Activated CD4-positive, alpha-beta T cell treated with anti-CD3 and anti-CD28 coated beads for 4 hours (primary cell): ENCODE data around the gene OSBPL6.

Experiments
- DNase-seq, 2 donors: peaks; one replicate each; pipeline ENCODE4 v3.0.0-alpha.2; 2020

Gene OSBPL6

DNA sequence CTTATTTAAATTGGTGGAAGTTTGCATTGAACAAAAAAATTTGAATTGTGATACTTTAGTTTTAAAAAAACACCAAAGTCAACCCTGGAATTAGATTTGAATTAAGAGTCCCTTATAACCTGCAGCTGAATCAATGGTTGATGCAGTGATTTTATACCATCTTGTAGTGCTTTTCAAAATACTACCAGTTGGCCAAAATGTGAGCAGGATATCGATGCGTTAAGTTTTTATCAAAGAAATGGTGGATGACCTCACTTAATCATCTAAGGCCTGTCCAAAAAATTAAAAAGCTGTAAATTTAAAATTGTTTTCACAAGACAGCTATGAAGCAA lies 48.2 kb downstream of the OSBPL6 start:
- DNase-seq, result no peak

DNA sequence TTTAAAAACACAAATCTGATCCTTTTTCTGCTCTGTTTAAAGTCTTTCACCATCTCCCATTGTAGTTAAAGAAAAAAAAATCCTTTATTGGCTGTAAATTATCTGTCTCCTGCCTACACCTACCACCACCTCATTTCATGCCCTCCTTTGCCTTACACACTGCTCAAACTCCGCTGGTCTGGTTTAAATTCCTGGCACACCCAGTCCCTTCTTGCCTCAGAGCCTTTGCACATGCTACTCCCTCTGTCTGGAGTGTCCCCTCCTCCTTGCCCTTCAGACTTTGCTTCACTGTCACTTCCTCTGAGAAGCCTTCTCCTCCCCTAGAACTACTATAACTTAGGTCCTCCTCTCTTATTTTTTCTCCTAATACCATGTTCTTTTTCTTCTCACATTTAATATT lies 49.6 kb downstream of the OSBPL6 start:
- no peak for DNase-seq

GRCh38 chr2:178244777-178245176 lies 50.5 kb downstream of the OSBPL6 start:
- DNase-seq, result no peak

- no peak for DNase-seq
Measured at GRCh38 chr2:178246696-178247095, 52.4 kb downstream of the OSBPL6 start.

DNA sequence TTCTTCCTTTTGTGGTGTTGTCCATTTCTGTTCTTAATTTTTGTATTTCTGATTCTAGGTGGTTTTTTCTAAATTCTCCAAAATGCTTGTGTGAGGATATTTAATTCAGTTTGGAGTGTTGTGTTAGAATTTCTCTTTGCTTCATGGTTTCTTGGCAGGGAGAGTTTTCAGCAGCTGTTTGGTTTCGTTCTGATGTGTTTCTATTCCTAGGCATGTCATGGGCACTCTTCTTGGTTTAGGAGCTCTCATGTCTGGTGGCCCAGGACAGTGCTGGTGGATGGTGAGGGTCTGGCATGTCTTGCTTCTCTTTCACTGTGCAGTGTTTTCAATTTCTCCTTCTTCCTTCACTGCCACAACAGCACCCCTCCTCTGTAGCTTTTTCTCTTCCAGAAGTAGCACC lies 52.9 kb downstream of the OSBPL6 start:
- no peak for DNase-seq

GRCh38 chr2:178250429-178250828 lies 56.1 kb downstream of the OSBPL6 start:
- DNase-seq, result no peak

- no peak for DNase-seq
Measured at GRCh38 chr2:178251151-178251955, 57.0 kb downstream of the OSBPL6 start.

DNA sequence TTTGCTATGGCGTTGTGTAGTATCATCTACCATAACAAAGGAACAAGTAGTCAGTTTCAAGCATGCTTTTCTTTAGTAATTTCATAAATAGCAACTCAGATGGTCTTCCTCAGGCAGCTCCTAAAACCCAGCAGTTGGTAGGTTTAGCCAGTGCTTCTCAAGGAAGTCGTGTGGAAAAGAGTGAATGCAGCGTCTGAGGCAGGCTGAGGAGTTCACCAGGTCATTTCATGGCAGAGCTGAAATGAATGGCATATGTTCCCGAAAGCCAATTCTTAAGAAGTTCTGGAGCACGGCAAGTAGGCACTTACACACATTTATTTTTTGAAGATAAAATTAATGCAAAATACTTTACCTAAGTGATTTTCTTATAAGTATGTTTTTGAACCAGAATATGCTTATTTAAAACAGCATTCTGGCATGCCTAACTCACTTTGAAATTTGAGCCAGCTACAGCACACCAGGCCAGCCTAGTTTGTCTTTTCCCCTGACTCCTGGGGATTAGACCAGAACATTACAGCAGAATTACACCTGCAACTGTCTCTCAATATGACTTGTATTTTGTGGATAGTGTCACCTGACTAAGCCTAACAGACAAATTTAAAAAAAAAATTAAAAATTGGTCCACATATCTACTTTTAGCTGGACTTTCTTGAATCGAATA lies 62.2 kb downstream of the OSBPL6 start:
- no peak for DNase-seq

DNA sequence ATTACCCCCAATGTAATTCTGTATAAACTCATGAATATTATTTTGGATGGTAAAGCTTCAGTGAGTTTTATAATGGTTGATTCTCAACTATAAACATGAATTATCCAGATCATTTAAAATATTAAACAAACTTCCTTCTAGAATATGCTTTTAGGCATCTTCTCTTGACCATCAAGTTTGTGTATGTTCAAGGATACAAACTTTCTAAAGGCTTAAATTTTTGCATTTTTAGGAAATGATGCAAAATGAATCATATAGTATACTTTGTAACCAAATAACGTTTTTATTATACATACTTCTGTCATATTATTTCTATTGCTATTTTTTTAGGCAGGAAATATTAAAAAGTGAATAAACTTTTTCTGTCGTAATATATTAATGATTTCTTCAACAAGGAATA lies 62.8 kb downstream of the OSBPL6 start:
- no peak for DNase-seq

- DNase-seq, result no peak
Measured at GRCh38 chr2:178258916-178259315, 64.6 kb downstream of the OSBPL6 start.

GRCh38 chr2:178263159-178263860 lies 69.0 kb downstream of the OSBPL6 start:
- DNase-seq, result no peak

DNA sequence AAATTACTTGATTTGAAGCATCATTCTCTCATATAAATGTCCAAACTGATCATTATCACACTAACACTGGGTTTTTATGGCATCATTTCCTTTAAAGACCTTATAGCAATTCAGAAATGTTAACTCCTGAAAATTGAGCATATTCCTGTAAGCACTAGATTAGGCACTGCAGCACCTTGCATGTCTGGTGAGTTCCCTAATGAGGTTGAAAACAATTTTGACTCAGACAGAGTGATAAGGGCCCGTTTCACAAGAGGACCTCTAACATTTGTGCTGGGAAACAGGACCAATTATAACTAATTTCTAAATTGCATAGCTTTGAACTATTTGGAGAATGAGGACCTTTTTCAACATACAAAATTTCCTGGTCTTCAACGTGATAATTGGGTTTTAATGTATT lies 69.9 kb downstream of the OSBPL6 start:
- no peak for DNase-seq

- DNase-seq, result no peak
Measured at GRCh38 chr2:178265851-178266250, 71.5 kb downstream of the OSBPL6 start.

- DNase-seq, result no peak
Measured at GRCh38 chr2:178266445-178266844, 72.1 kb downstream of the OSBPL6 start.

GRCh38 chr2:178267660-178268059 lies 73.3 kb downstream of the OSBPL6 start:
- no peak for DNase-seq

DNA sequence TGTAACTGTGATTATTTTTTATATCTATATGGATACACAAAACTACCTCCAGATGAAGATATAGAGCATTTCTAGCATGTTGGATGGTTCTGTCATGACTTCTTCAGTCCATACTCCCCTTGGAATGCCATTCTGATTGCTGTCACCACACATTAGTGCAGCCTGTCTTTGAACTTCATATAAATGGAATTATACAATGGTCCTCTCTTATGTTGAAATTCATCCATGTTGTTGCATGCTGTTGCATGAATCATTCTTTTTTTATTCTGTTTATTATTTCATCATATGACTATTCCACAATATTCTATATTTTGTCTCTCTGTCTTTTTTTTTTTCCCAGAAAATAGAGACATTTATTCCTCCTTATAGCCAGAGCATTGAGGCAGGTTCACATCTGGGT lies 74.1 kb downstream of the OSBPL6 start:
- DNase-seq, result no peak

- no peak for DNase-seq
Measured at GRCh38 chr2:178269438-178270224, 75.3 kb downstream of the OSBPL6 start.

- no peak for DNase-seq
Measured at GRCh38 chr2:178270338-178270737, 76.0 kb downstream of the OSBPL6 start.

DNA sequence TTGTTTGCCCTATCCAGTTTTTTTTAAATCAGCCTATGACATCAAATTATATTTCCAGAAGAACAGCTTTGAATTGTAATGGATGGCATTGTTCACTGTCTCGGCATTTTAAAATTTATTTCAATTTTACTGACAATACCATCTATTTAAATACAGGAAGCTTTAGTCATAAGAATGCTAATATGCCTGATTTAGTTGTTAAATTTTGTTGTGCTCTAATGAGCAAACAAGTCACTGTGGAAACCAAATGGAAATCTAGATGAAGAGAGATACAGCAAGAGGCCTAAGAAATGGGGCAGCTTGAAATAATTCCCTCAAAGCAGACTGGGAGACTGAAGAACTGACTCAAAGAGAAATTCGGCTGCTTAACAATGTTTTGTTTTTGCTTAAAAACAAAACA lies 76.8 kb downstream of the OSBPL6 start:
- no peak for DNase-seq

GRCh38 chr2:178271629-178272333 lies 77.5 kb downstream of the OSBPL6 start:
- no peak for DNase-seq

- DNase-seq, result no peak
Measured at GRCh38 chr2:178273787-178274360, 79.6 kb downstream of the OSBPL6 start.

GRCh38 chr2:178275600-178275999 lies 81.3 kb downstream of the OSBPL6 start:
- no peak for DNase-seq
